GM23338 (cell line): ENCODE results near the gene NR1H3. TPM values are rescaled to one million over a fixed set of nuclear protein-coding genes. Genes with fewer than 3 reads are reported as not detected.

Experiments
- ATAC-seq: fragments of 200-7000 bp; cut with Tn5 transposase; 3 replicates; pipeline ENCODE4 v1.9.1; 2020
- DNase-seq: peaks from one replicate; pipeline ENCODE4 v3.0.0-alpha.2; 2015; ENCODE audit warnings: low spot score
- H2AFZ ChIP-seq: fragments of 200-600 bp; sonication (generic); 2 replicates; pipeline ENCODE4 v1.8.0; 2016; ENCODE audit warnings: antibody characterized with exemption, mild to moderate bottlenecking, moderate library complexity
- H3F3A ChIP-seq: fragments of 200-600 bp; sonication (generic); replicated peaks from 2 replicates; pipeline ENCODE4 v1.8.0; 2017; ENCODE audit warnings: antibody characterized with exemption, mixed run types, low read depth
- H3K27ac ChIP-seq: fragments of 200-600 bp; sonication (generic); 2 replicates; pipeline ENCODE4 v1.6.1; 2016; ENCODE audit warnings: low read depth
- H3K27me3 ChIP-seq: fragments of 200-600 bp; sonication (generic); 2 replicates; pipeline ENCODE4 v1.8.0; 2016; ENCODE audit warnings: mild to moderate bottlenecking, mixed run types, moderate library complexity; ENCODE audit not compliant: insufficient read depth
- H3K36me3 ChIP-seq: fragments of 200-600 bp; sonication (generic); 2 replicates; pipeline ENCODE4 v1.8.0; 2016; ENCODE audit warnings: mild to moderate bottlenecking; ENCODE audit not compliant: insufficient read depth
- H3K4me1 ChIP-seq: fragments of 200-600 bp; sonication (generic); 2 replicates; pipeline ENCODE4 v1.8.0; 2016; ENCODE audit warnings: mild to moderate bottlenecking, moderate library complexity; ENCODE audit not compliant: insufficient read depth
- H3K4me2 ChIP-seq: fragments of 200-600 bp; sonication (generic); 2 replicates; pipeline ENCODE4 v1.7.1; 2017; ENCODE audit warnings: mixed run types
- H3K4me3 ChIP-seq: fragments of 200-600 bp; sonication (generic); 2 replicates; pipeline ENCODE4 v1.6.1; 2016; ENCODE audit warnings: mixed run types
- H3K79me2 ChIP-seq: fragments of 200-600 bp; sonication (generic); replicated peaks from 2 replicates; pipeline ENCODE4 v1.8.0; 2017; ENCODE audit warnings: mild to moderate bottlenecking; ENCODE audit not compliant: insufficient read depth
- H3K9me2 ChIP-seq: fragments of 200-600 bp; sonication (generic); 2 replicates; pipeline ENCODE4 v1.8.0; 2017; ENCODE audit not compliant: insufficient read depth
- H4K20me1 ChIP-seq: fragments of 200-600 bp; sonication (generic); replicated peaks from 2 replicates; pipeline ENCODE4 v1.8.0; 2017; ENCODE audit warnings: mild to moderate bottlenecking; ENCODE audit not compliant: insufficient read depth
- H3K27ac Mint-ChIP-seq: 2 replicates; pipeline ENCODE4 v1.8.0; 2020; ENCODE audit warnings: inconsistent platforms, mild to moderate bottlenecking, moderate library complexity, mixed read lengths
- H3K27me3 Mint-ChIP-seq: 3 replicates; pipeline ENCODE4 v1.8.0; 2022; ENCODE audit warnings: low read depth, mild to moderate bottlenecking, moderate library complexity, mixed read lengths, inconsistent platforms; ENCODE audit not compliant: insufficient read depth, poor library complexity
- H3K36me3 Mint-ChIP-seq: 3 replicates; pipeline ENCODE4 v1.8.0; 2021; ENCODE audit warnings: low read depth, mild to moderate bottlenecking, inconsistent platforms, moderate library complexity, mixed read lengths
- H3K4me1 Mint-ChIP-seq: 3 replicates; pipeline ENCODE4 v1.8.0; 2020; ENCODE audit warnings: mild to moderate bottlenecking, inconsistent platforms, mixed read lengths
- H3K4me3 Mint-ChIP-seq: 3 replicates; pipeline ENCODE4 v1.8.0; 2021; ENCODE audit warnings: moderate library complexity, mild to moderate bottlenecking, inconsistent platforms, mixed read lengths
- H3K9me3 Mint-ChIP-seq: 3 replicates; pipeline ENCODE4 v1.8.0; 2020; ENCODE audit warnings: moderate library complexity, mild to moderate bottlenecking, inconsistent platforms, mixed read lengths
- CREB1 ChIP-seq: fragments of 250-450 bp; sonication (Bioruptor Pico); IDR thresholded peaks from 2 replicates; pipeline ENCODE4 v1.5.0; 2020; ENCODE audit warnings: low read depth, mild to moderate bottlenecking, moderate library complexity
- EZH2 ChIP-seq: fragments of 200-600 bp; sonication (generic); IDR thresholded peaks from one replicate; pipeline ENCODE4 v1.8.0; 2017; ENCODE audit warnings: antibody characterized with exemption, mild to moderate bottlenecking, low read depth; ENCODE audit not compliant: unreplicated experiment
- EZH2phosphoT487 ChIP-seq: fragments of 200-600 bp; sonication (generic); IDR thresholded peaks from one replicate; pipeline ENCODE4 v1.8.1; 2018; ENCODE audit warnings: antibody characterized with exemption; ENCODE audit not compliant: unreplicated experiment
- JUNB ChIP-seq: IDR thresholded peaks from one replicate; pipeline ENCODE4 v1.6.1; 2016; ENCODE audit warnings: antibody characterized with exemption; ENCODE audit not compliant: unreplicated experiment
- NANOG ChIP-seq: IDR thresholded peaks from 2 replicates; pipeline ENCODE4 v1.6.1; 2016; ENCODE audit warnings: antibody characterized with exemption, borderline replicate concordance
- POLR2AphosphoS5 ChIP-seq: IDR thresholded peaks from 2 replicates; pipeline ENCODE4 v1.6.1; 2016; ENCODE audit warnings: antibody characterized with exemption, low read depth
- STAT1 ChIP-seq: IDR thresholded peaks from one replicate; pipeline ENCODE4 v1.6.1; 2016; ENCODE audit warnings: antibody characterized with exemption; ENCODE audit not compliant: unreplicated experiment
- ZNF114 ChIP-seq: fragments of 250-450 bp; sonication (Bioruptor Pico); IDR thresholded peaks from 2 replicates; pipeline ENCODE4 v1.5.0; 2020; ENCODE audit warnings: mild to moderate bottlenecking, moderate library complexity
- ZNF331 ChIP-seq: fragments of 250-450 bp; sonication (Bioruptor Pico); IDR thresholded peaks from 2 replicates; pipeline ENCODE4 v1.5.0; 2020; ENCODE audit warnings: low read depth, mild to moderate bottlenecking, moderate library complexity
- polyA plus RNA-seq: library from polyadenylated mRNA; unstranded; fragments of >200 nt; fragmentation: Nextera tagmentation; extraction: Ambion mirVana; gene quantifications from 2 replicates; pipeline ENCODE4 v1.2.1, GENCODE V29; 2016
- total RNA-seq: library from RNA; depleted of rRNA; stranded (reverse); fragments of >200 nt; shearing (Covaris generic); gene quantifications from 2 replicates; pipeline ENCODE4 v1.2.3, GENCODE V29; 2014
- TF ChIP-seq, protein P1 (sequence below): fragments of 250-450 bp; sonication (Bioruptor Pico); IDR thresholded peaks from 2 replicates; pipeline ENCODE4 v1.5.0; 2020; ENCODE audit warnings: mild to moderate bottlenecking, moderate library complexity
- TF ChIP-seq, protein P2 (sequence below), 2 experiments: fragments of 200-600 bp in 1 of 2; sonication (generic) in 1 of 2; conservative IDR thresholded peaks; 2 replicates each; pipeline versions ENCODE4 v1.5.1 to v1.6.1; 2016 to 2017; ENCODE audit warnings: antibody characterized with exemption in 2 of 2, low read depth in 2 of 2, mild to moderate bottlenecking in 2 of 2, moderate library complexity in 1 of 2
- TF ChIP-seq, protein P3 (sequence below): IDR thresholded peaks from one replicate; pipeline ENCODE4 v1.6.1; 2018; ENCODE audit warnings: antibody characterized with exemption; ENCODE audit not compliant: unreplicated experiment
- TF ChIP-seq, protein P4 (sequence below): IDR thresholded peaks from 2 replicates; pipeline ENCODE4 v1.6.1; 2016; ENCODE audit warnings: antibody characterized with exemption

The NR1H3 gene
- total and polyA plus RNA-seq, 2 experiments from 2014 or later, result 16.5 to 23.7 TPM

DNA sequence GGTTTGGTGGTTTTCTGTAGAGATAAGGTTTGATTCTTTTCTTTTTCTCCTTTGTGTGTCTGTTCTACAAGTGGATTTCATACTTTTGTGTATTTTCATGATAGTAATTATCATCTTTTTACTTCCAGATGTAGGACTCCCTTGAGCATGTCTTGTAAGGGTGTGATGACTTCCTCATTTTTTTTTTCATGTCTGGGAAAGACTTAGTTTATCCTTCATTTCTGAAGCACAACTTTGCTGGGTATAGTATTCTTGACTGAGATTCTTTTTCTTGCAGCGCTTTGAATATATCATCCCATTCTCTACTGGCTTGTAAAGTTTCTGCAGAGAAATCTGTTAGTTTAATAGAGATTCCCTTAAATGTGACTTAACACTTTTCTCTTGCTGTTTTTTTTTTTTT lies 45.1 kb downstream of the NR1H3 start:
- Histone ChIP-seq H3K4me1 (no peaks in the 10 kb centered on the region), H3K36me3 (peaks cover 20% of the 10 kb centered on the region), H3K4me2 (no peak overlapping the region), H3K79me2 (no peaks in the 10 kb centered on the region; the same call in none of the 2 replicates), H3K4me3 (no peak overlapping the region), H4K20me1 (no peaks in the 10 kb centered on the region; the same call in 1 of the 2 replicates), H3K27me3 (no peaks in the 10 kb centered on the region), H3K27ac (no peak overlapping the region), H2AFZ (no peak overlapping the region), H3K9me2 (no peaks in the 10 kb centered on the region), H3F3A (no peaks in the 10 kb centered on the region)
- ATAC-seq (no peak), DNase-seq (no peak)
- Mint-ChIP-seq H3K4me1 (no peaks in the 10 kb centered on the region), H3K9me3 (peaks cover 10% of the 10 kb centered on the region; the same call in 2 of the 3 replicates), H3K27ac (no peak overlapping the region), H3K4me3 (no peak overlapping the region), H3K27me3 (no peaks in the 10 kb centered on the region), H3K36me3 (peaks cover 68% of the 10 kb centered on the region)
- TF ChIP-seq, protein P1, sequence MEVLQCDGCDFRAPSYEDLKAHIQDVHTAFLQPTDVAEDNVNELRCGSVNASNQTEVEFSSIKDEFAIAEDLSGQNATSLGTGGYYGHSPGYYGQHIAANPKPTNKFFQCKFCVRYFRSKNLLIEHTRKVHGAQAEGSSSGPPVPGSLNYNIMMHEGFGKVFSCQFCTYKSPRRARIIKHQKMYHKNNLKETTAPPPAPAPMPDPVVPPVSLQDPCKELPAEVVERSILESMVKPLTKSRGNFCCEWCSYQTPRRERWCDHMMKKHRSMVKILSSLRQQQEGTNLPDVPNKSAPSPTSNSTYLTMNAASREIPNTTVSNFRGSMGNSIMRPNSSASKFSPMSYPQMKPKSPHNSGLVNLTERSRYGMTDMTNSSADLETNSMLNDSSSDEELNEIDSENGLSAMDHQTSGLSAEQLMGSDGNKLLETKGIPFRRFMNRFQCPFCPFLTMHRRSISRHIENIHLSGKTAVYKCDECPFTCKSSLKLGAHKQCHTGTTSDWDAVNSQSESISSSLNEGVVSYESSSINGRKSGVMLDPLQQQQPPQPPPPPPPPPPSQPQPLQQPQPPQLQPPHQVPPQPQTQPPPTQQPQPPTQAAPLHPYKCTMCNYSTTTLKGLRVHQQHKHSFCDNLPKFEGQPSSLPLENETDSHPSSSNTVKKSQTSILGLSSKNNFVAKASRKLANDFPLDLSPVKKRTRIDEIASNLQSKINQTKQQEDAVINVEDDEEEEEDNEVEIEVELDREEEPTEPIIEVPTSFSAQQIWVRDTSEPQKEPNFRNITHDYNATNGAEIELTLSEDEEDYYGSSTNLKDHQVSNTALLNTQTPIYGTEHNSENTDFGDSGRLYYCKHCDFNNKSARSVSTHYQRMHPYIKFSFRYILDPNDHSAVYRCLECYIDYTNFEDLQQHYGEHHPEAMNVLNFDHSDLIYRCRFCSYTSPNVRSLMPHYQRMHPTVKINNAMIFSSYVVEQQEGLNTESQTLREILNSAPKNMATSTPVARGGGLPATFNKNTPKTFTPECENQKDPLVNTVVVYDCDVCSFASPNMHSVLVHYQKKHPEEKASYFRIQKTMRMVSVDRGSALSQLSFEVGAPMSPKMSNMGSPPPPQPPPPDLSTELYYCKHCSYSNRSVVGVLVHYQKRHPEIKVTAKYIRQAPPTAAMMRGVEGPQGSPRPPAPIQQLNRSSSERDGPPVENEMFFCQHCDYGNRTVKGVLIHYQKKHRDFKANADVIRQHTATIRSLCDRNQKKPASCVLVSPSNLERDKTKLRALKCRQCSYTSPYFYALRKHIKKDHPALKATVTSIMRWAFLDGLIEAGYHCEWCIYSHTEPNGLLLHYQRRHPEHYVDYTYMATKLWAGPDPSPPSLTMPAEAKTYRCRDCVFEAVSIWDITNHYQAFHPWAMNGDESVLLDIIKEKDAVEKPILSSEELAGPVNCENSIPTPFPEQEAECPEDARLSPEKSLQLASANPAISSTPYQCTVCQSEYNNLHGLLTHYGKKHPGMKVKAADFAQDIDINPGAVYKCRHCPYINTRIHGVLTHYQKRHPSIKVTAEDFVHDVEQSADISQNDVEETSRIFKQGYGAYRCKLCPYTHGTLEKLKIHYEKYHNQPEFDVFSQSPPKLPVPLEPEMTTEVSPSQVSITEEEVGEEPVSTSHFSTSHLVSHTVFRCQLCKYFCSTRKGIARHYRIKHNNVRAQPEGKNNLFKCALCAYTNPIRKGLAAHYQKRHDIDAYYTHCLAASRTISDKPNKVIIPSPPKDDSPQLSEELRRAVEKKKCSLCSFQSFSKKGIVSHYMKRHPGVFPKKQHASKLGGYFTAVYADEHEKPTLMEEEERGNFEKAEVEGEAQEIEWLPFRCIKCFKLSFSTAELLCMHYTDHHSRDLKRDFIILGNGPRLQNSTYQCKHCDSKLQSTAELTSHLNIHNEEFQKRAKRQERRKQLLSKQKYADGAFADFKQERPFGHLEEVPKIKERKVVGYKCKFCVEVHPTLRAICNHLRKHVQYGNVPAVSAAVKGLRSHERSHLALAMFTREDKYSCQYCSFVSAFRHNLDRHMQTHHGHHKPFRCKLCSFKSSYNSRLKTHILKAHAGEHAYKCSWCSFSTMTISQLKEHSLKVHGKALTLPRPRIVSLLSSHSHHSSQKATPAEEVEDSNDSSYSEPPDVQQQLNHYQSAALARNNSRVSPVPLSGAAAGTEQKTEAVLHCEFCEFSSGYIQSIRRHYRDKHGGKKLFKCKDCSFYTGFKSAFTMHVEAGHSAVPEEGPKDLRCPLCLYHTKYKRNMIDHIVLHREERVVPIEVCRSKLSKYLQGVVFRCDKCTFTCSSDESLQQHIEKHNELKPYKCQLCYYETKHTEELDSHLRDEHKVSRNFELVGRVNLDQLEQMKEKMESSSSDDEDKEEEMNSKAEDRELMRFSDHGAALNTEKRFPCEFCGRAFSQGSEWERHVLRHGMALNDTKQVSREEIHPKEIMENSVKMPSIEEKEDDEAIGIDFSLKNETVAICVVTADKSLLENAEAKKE (CRISPR knock-in tag), result no peak
- TF ChIP-seq ZNF331 (no peak), EZH2phosphoT487 (no peak), CREB1 (CRISPR knock-in tag) (no peak), NANOG (no peak), POLR2AphosphoS5 (no peak), JUNB (no peak), STAT1 (no peak), EZH2 (no peak), ZNF114 (CRISPR knock-in tag) (no peak)
- TF ChIP-seq, protein P2, sequence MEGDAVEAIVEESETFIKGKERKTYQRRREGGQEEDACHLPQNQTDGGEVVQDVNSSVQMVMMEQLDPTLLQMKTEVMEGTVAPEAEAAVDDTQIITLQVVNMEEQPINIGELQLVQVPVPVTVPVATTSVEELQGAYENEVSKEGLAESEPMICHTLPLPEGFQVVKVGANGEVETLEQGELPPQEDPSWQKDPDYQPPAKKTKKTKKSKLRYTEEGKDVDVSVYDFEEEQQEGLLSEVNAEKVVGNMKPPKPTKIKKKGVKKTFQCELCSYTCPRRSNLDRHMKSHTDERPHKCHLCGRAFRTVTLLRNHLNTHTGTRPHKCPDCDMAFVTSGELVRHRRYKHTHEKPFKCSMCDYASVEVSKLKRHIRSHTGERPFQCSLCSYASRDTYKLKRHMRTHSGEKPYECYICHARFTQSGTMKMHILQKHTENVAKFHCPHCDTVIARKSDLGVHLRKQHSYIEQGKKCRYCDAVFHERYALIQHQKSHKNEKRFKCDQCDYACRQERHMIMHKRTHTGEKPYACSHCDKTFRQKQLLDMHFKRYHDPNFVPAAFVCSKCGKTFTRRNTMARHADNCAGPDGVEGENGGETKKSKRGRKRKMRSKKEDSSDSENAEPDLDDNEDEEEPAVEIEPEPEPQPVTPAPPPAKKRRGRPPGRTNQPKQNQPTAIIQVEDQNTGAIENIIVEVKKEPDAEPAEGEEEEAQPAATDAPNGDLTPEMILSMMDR (conservative IDR thresholded peaks at IDR 0.05; ENCODE audit: low read depth in 2 of 2), result no peak
- TF ChIP-seq, protein P3, sequence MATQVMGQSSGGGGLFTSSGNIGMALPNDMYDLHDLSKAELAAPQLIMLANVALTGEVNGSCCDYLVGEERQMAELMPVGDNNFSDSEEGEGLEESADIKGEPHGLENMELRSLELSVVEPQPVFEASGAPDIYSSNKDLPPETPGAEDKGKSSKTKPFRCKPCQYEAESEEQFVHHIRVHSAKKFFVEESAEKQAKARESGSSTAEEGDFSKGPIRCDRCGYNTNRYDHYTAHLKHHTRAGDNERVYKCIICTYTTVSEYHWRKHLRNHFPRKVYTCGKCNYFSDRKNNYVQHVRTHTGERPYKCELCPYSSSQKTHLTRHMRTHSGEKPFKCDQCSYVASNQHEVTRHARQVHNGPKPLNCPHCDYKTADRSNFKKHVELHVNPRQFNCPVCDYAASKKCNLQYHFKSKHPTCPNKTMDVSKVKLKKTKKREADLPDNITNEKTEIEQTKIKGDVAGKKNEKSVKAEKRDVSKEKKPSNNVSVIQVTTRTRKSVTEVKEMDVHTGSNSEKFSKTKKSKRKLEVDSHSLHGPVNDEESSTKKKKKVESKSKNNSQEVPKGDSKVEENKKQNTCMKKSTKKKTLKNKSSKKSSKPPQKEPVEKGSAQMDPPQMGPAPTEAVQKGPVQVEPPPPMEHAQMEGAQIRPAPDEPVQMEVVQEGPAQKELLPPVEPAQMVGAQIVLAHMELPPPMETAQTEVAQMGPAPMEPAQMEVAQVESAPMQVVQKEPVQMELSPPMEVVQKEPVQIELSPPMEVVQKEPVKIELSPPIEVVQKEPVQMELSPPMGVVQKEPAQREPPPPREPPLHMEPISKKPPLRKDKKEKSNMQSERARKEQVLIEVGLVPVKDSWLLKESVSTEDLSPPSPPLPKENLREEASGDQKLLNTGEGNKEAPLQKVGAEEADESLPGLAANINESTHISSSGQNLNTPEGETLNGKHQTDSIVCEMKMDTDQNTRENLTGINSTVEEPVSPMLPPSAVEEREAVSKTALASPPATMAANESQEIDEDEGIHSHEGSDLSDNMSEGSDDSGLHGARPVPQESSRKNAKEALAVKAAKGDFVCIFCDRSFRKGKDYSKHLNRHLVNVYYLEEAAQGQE, result no peak
- TF ChIP-seq, protein P4, sequence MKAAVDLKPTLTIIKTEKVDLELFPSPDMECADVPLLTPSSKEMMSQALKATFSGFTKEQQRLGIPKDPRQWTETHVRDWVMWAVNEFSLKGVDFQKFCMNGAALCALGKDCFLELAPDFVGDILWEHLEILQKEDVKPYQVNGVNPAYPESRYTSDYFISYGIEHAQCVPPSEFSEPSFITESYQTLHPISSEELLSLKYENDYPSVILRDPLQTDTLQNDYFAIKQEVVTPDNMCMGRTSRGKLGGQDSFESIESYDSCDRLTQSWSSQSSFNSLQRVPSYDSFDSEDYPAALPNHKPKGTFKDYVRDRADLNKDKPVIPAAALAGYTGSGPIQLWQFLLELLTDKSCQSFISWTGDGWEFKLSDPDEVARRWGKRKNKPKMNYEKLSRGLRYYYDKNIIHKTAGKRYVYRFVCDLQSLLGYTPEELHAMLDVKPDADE, result no peak
